GM18909 (cell line): ENCODE results near the gene PPP1R16B.
"Not testable (repeated sequence)": the region's sequence is repeated elsewhere in the genome, so short reads cannot be mapped to it uniquely, and the experiment has no call there.

Source experiments
- ATAC-seq: cut with Tn5 transposase; IDR thresholded peaks from one replicate; pipeline ENCODE4 v1.9.1; 2021; ENCODE audit warnings: mild to moderate bottlenecking; ENCODE audit not compliant: unreplicated experiment, poor library complexity

The PPP1R16B gene

GRCh38 chr20:38790200-38791053 is 15.1 kb upstream of the PPP1R16B start:
- ATAC-seq: no peak

- ATAC-seq: no peak
Observed at GRCh38 chr20:38791291-38791690, 14.2 kb upstream of the PPP1R16B start.

GRCh38 chr20:38791940-38792339 is 13.6 kb upstream of the PPP1R16B start:
- no peak for ATAC-seq

GRCh38 chr20:38794057-38794456 is 11.4 kb upstream of the PPP1R16B start:
- ATAC-seq: not testable (repeated sequence)

- no peak for ATAC-seq
Observed at GRCh38 chr20:38798266-38798665, 7.2 kb upstream of the PPP1R16B start.

GRCh38 chr20:38799203-38799602 is 6.3 kb upstream of the PPP1R16B start:
- ATAC-seq: no peak

- ATAC-seq: no peak
Observed at GRCh38 chr20:38800882-38801281, 4.6 kb upstream of the PPP1R16B start.

- ATAC-seq: no peak
Observed at GRCh38 chr20:38804221-38804620, 1.3 kb upstream of the PPP1R16B start.

GRCh38 chr20:38804682-38805501 is 605 bp upstream of the PPP1R16B start:
- peak; percentile 44 for ATAC-seq

- peak; percentile 28 for ATAC-seq
Observed at GRCh38 chr20:38805958-38806854, 709 bp downstream of the PPP1R16B start.

- no peak for ATAC-seq
Observed at GRCh38 chr20:38806855-38807655, 1.6 kb downstream of the PPP1R16B start.

GRCh38 chr20:38809942-38810341 is 4.4 kb downstream of the PPP1R16B start:
- ATAC-seq: no peak

- ATAC-seq: no peak
Observed at GRCh38 chr20:38810926-38811630, 5.6 kb downstream of the PPP1R16B start.

GRCh38 chr20:38811769-38812168 is 6.3 kb downstream of the PPP1R16B start:
- no peak for ATAC-seq

GRCh38 chr20:38812182-38812581 is 6.7 kb downstream of the PPP1R16B start:
- ATAC-seq: no peak

- no peak for ATAC-seq
Observed at GRCh38 chr20:38812709-38813573, 7.4 kb downstream of the PPP1R16B start.

GRCh38 chr20:38813574-38813962 is 8.1 kb downstream of the PPP1R16B start:
- not testable (repeated sequence) for ATAC-seq

- no peak for ATAC-seq
Observed at GRCh38 chr20:38815446-38815845, 9.9 kb downstream of the PPP1R16B start.
